H1 (cell line): ENCODE measurements around the gene AMPD3. TPM values are rescaled to one million over a fixed set of nuclear protein-coding genes. Genes with fewer than 3 reads are reported as not detected.

Experiments
- CTCF ChIA-PET: fragments of 300-600 bp; sonication (Branson Sonifier 250); formaldehyde crosslinking; loops from one replicate; lab custom pipeline; 2021; ENCODE audit not compliant: partially characterized antibody; lab: Charles Lee
- POLR2A ChIA-PET: fragments of 300-600 bp; sonication (Branson Sonifier 250); formaldehyde crosslinking; loops from one replicate; lab custom pipeline; 2021; ENCODE audit warnings: inconsistent platforms; ENCODE audit not compliant: partially characterized antibody; lab: Charles Lee
- DNase-seq, 2 experiments: peaks; one replicate each; pipeline versions ENCODE4 v3.0.0 to v3.0.0-alpha.2; 2010 to 2022; ENCODE audit warnings: low spot score in 2 of 2, low read depth in 1 of 2, mixed read lengths in 1 of 2
- FAIRE-seq: peaks from 2 replicates; lab custom pipeline; 2011; peaks lifted over from hg19 to GRCh38; lab: Jason Lieb, UNC
- H2AFZ ChIP-seq: 2 replicates; pipeline ENCODE4 v1.8.1; 2012; ENCODE audit warnings: low read length, inconsistent platforms
- H2AK5ac ChIP-seq: 2 replicates; pipeline ENCODE4 v1.6.1; 2013; ENCODE audit warnings: low read depth, low read length
- H2BK120ac ChIP-seq: replicated peaks from 2 replicates; pipeline ENCODE3; 2013; ENCODE audit warnings: low read depth, low read length, inconsistent platforms
- H2BK12ac ChIP-seq: 2 replicates; pipeline ENCODE4 v1.6.1; 2013; ENCODE audit warnings: low read depth, low read length
- H2BK15ac ChIP-seq: 2 replicates; pipeline ENCODE4 v1.6.1; 2013; ENCODE audit warnings: low read length
- H2BK20ac ChIP-seq: 2 replicates; pipeline ENCODE4 v1.6.1; 2013; ENCODE audit warnings: low read length
- H2BK5ac ChIP-seq: 2 replicates; pipeline ENCODE4 v1.6.1; 2013; ENCODE audit warnings: low read depth, low read length
- H3K14ac ChIP-seq: 2 replicates; pipeline ENCODE4 v1.6.1; 2013; ENCODE audit warnings: inconsistent platforms; ENCODE audit not compliant: insufficient read length
- H3K18ac ChIP-seq: 2 replicates; pipeline ENCODE4 v1.6.1; 2013; ENCODE audit warnings: low read length; ENCODE audit errors: extremely low read depth
- H3K23ac ChIP-seq: 2 replicates; pipeline ENCODE4 v1.6.1; 2013; ENCODE audit warnings: inconsistent platforms; ENCODE audit not compliant: insufficient read length
- H3K23me2 ChIP-seq: 2 replicates; pipeline ENCODE4 v1.6.1; 2013; ENCODE audit warnings: low read depth, low read length
- H3K27ac ChIP-seq: 2 replicates; pipeline ENCODE4 v1.6.1; 2011; ENCODE audit warnings: low read depth, low read length, inconsistent platforms
- H3K27me3 ChIP-seq, 4 experiments: replicated peaks in 1 of 4; 1 replicate in 1 of 4; 2 replicates in 3 of 4; pipeline versions ENCODE4 v1.6.1 to v1.8.1; 2011 to 2013; ENCODE audit warnings: low read length in 3 of 4, mild to moderate bottlenecking in 3 of 4, inconsistent platforms in 2 of 4, mixed read lengths in 2 of 4, moderate library complexity in 1 of 4; ENCODE audit not compliant: control insufficient read depth in 3 of 4, insufficient read depth in 3 of 4; ENCODE audit errors: extremely low read depth in 1 of 4
- H3K36me3 ChIP-seq, 4 experiments: 2 replicates each; pipeline versions ENCODE4 v1.6.1 to v1.8.1; 2011 to 2013; ENCODE audit warnings: mild to moderate bottlenecking in 4 of 4, low read length in 3 of 4, moderate library complexity in 2 of 4, control low read depth in 1 of 4, inconsistent platforms in 1 of 4; ENCODE audit not compliant: insufficient read depth in 4 of 4, control insufficient read depth in 2 of 4
- H3K4ac ChIP-seq: replicated peaks from 2 replicates; pipeline ENCODE3; 2013; ENCODE audit warnings: low read length, low read depth, mixed read lengths, inconsistent platforms; ENCODE audit not compliant: insufficient read length
- H3K4me1 ChIP-seq, 4 experiments: replicated peaks in 1 of 4; 1 replicate in 1 of 4; 2 replicates in 3 of 4; pipeline versions ENCODE4 v1.6.1 to v1.8.1; 2011 to 2013; ENCODE audit warnings: low read length in 3 of 4, inconsistent platforms in 2 of 4, mixed read lengths in 1 of 4; ENCODE audit not compliant: insufficient read depth in 4 of 4, control insufficient read depth in 3 of 4
- H3K4me2 ChIP-seq, 2 experiments: 2 replicates each; pipeline versions ENCODE4 v1.6.1 to v1.8.1; 2011 to 2013; ENCODE audit warnings: low read depth in 2 of 2, low read length in 2 of 2, control low read depth in 1 of 2, inconsistent platforms in 1 of 2, mild to moderate bottlenecking in 1 of 2; ENCODE audit not compliant: insufficient read depth in 1 of 2
- H3K4me3 ChIP-seq, 4 experiments: fragments of 200-600, 300-600 bp in 1 of 4; sonication (generic), shearing (Covaris generic), sonication (Bioruptor Twin) in 1 of 4; 2 replicates each; pipeline versions ENCODE4 v1.5.1 to v1.8.1; 2011 to 2016; ENCODE audit warnings: low read length in 4 of 4, low read depth in 3 of 4, control low read depth in 2 of 4, inconsistent platforms in 2 of 4, mild to moderate bottlenecking in 2 of 4, mixed read lengths in 1 of 4, moderate library complexity in 1 of 4; ENCODE audit not compliant: insufficient read depth in 2 of 4; ENCODE audit errors: extremely low read depth in 1 of 4
- H3K56ac ChIP-seq: replicated peaks from 2 replicates; pipeline ENCODE3; 2013; ENCODE audit warnings: low read depth, mild to moderate bottlenecking, mixed read lengths, low read length, inconsistent platforms; ENCODE audit not compliant: insufficient read length
- H3K79me1 ChIP-seq: 2 replicates; pipeline ENCODE4 v1.6.1; 2013; ENCODE audit warnings: low read depth, low read length, control low read depth
- H3K79me2 ChIP-seq, 2 experiments: 2 replicates each; pipeline versions ENCODE4 v1.6.1 to v1.8.1; 2012 to 2013; ENCODE audit warnings: low read length in 2 of 2, mild to moderate bottlenecking in 2 of 2, inconsistent platforms in 1 of 2; ENCODE audit not compliant: insufficient read depth in 2 of 2, control insufficient read depth in 1 of 2
- H3K9ac ChIP-seq, 4 experiments: replicated peaks in 1 of 4; 1 replicate in 1 of 4; 2 replicates in 3 of 4; pipeline versions ENCODE4 v1.6.1 to v1.8.1; 2011 to 2013; ENCODE audit warnings: low read depth in 3 of 4, low read length in 3 of 4, control low read depth in 2 of 4, mild to moderate bottlenecking in 2 of 4, moderate library complexity in 2 of 4, inconsistent platforms in 1 of 4; ENCODE audit errors: extremely low read depth in 1 of 4
- H3K9me3 ChIP-seq, 2 experiments: 2 replicates each; pipeline versions ENCODE4 v1.6.1 to v1.8.1; 2012 to 2013; ENCODE audit warnings: mild to moderate bottlenecking in 2 of 2, moderate library complexity in 2 of 2, control low read depth in 1 of 2, inconsistent platforms in 1 of 2, low read depth in 1 of 2, low read length in 1 of 2, mixed read lengths in 1 of 2; ENCODE audit not compliant: insufficient read depth in 2 of 2
- H4K20me1 ChIP-seq, 2 experiments: replicated peaks in 1 of 2; 2 replicates each; pipeline versions ENCODE3 to v1.8.1; 2011 to 2013; ENCODE audit warnings: inconsistent platforms in 2 of 2, low read length in 2 of 2, mild to moderate bottlenecking in 1 of 2; ENCODE audit not compliant: insufficient read depth in 2 of 2, control insufficient read depth in 1 of 2
- H4K5ac ChIP-seq: 2 replicates; pipeline ENCODE4 v1.6.1; 2013; ENCODE audit warnings: low read length, low read depth, mixed read lengths, inconsistent platforms; ENCODE audit not compliant: insufficient read length
- H4K8ac ChIP-seq: 2 replicates; pipeline ENCODE4 v1.8.0; 2013; ENCODE audit warnings: mild to moderate bottlenecking, moderate library complexity, low read length, inconsistent platforms; ENCODE audit not compliant: insufficient read depth; ENCODE audit errors: extremely low read depth
- H4K91ac ChIP-seq: replicated peaks from 2 replicates; pipeline ENCODE3; 2013; ENCODE audit warnings: low read length, mixed read lengths, inconsistent platforms; ENCODE audit not compliant: insufficient read length
- E2F6 ChIP-seq: IDR thresholded peaks from 2 replicates; pipeline ENCODE4 v1.6.1; 2012; ENCODE audit warnings: inconsistent platforms
- FOSL1 ChIP-seq: IDR thresholded peaks from 2 replicates; pipeline ENCODE4 v1.6.1; 2011; ENCODE audit warnings: mild to moderate bottlenecking, low read depth, low read length, moderate library complexity; ENCODE audit not compliant: insufficient read depth
- HDAC2 ChIP-seq, 2 experiments: fragments of 300-600 bp in 1 of 2; sonication (generic) in 1 of 2; IDR thresholded peaks; 2 replicates each; pipeline ENCODE4 v1.6.1; 2011 to 2012; ENCODE audit warnings: low read depth in 2 of 2, low read length in 2 of 2, mild to moderate bottlenecking in 2 of 2, moderate library complexity in 2 of 2, borderline replicate concordance in 1 of 2, inconsistent platforms in 1 of 2
- HDAC6 ChIP-seq: IDR thresholded peaks from one replicate; pipeline ENCODE4 v1.7.1; 2012; ENCODE audit warnings: low read depth, mild to moderate bottlenecking, inconsistent platforms, low read length, moderate library complexity
- RBBP5 ChIP-seq: IDR thresholded peaks from 2 replicates; pipeline ENCODE4 v1.7.1; 2012; ENCODE audit warnings: low read depth, mild to moderate bottlenecking, inconsistent platforms, low read length, moderate library complexity, borderline replicate concordance
- WGBS, 2 experiments: shearing (Covaris generic) in 1 of 2; methylation state at CpG; one replicate each; pipeline versions ENCODE4 v1.1.6 to v1.1.7; 2013 to 2015; ENCODE audit warnings: low lambda C conversion rate in 2 of 2, mixed read lengths in 2 of 2, inconsistent platforms in 1 of 2, low coverage in 1 of 2, missing lambda C conversion rate in 1 of 2; ENCODE audit not compliant: insufficient replicate concordance in 2 of 2, insufficient coverage in 1 of 2, insufficient read length in 1 of 2; ENCODE audit errors: extremely low coverage in 1 of 2, missing lambda C conversion rate in 1 of 2; 5-methylcytosine and 5-hydroxymethylcytosine counted together
- polyA plus RNA-seq, 7 experiments: library from polyadenylated mRNA; depleted of rRNA in 3 of 7; stranded (reverse) in 5 of 7; unstranded in 2 of 7; fragments of >200 nt in 5 of 7; fragments of 200-250 nt in 2 of 7; gene quantifications; 1 replicate in 5 of 7; 2 replicates in 1 of 7; 4 replicates in 1 of 7; pipeline versions ENCODE4 v1.2.1 to v1.2.3, GENCODE V29; 2011 to 2013; ENCODE audit warnings: missing spikeins in 2 of 7, mixed read lengths in 2 of 7
- total RNA-seq: library from RNA; stranded (reverse); fragmentation: NEBNext Ultra II Directional; extraction: Animal tissue kit (Norgen Biotek cat#: 25700); gene quantifications from 2 replicates; pipeline ENCODE4 v1.2.1, GENCODE V29; 2021

Gene AMPD3
- total and polyA plus RNA-seq, 2 of the 8 experiments (the other 6 are each of a cell fraction or from before 2014, with no cell fraction given), result 4.0 to 6.3 TPM

GRCh38 chr11:10473371-10473770, 18.3 kb downstream of the AMPD3 start:
- no peak overlapping the region for H2AK5ac ChIP-seq
- H3K4ac ChIP-seq, result no peak overlapping the region
- H3K36me3 ChIP-seq, result no peaks in the 10 kb centered on the region
- H4K5ac ChIP-seq, result no peak overlapping the region
- H3K23me2 ChIP-seq, result no peaks in the 10 kb centered on the region
- no peak overlapping the region for H2BK20ac ChIP-seq
- no peak overlapping the region for H3K14ac ChIP-seq
- no peaks in the 10 kb centered on the region for H4K20me1 ChIP-seq
- 79% methylated on average over 4 of the region's 4 CpGs; no CpG with 5 or more reads in 1 of the 2 experiments for WGBS, 2 experiments
- H3K56ac ChIP-seq, result no peak overlapping the region
- ChIA-PET CTCF (interaction anchor here (0.7 to 2.1 kb wide), 4 partner anchors 17 to 57 kb away, joined by 3 to 5 read pairs (median 3); no protein-coding TSS in a partner anchor), POLR2A (interaction anchor here (1.0 to 1.6 kb wide), 2 partner anchors 9 to 12 kb away, joined by 3 to 4 read pairs; no protein-coding TSS in a partner anchor)
- H3K23ac ChIP-seq, result no peak overlapping the region
- H4K8ac ChIP-seq, result no peak overlapping the region
- H3K4me1 ChIP-seq, result no peaks in the 10 kb centered on the region
- DNase-seq (no peak), FAIRE-seq (no peak)
- H3K79me2 ChIP-seq, result no peaks in the 10 kb centered on the region
- H3K4me2 ChIP-seq, result no peak overlapping the region
- H3K9ac ChIP-seq, result no peak overlapping the region
- H3K9me3 ChIP-seq, result no peaks in the 10 kb centered on the region
- no peak overlapping the region for H4K91ac ChIP-seq
- H2BK5ac ChIP-seq, result no peak overlapping the region
- no peak overlapping the region for H3K4me3 ChIP-seq
- no peaks in the 10 kb centered on the region for H3K27me3 ChIP-seq
- H3K27ac ChIP-seq, result no peak overlapping the region
- H2BK12ac ChIP-seq, result no peak overlapping the region
- no peaks in the 10 kb centered on the region; the same call in 1 of the 2 replicates for H3K79me1 ChIP-seq
- H2BK120ac ChIP-seq, result no peak overlapping the region
- no peak overlapping the region for H2BK15ac ChIP-seq
- no peak overlapping the region for H3K18ac ChIP-seq
- no peak overlapping the region for H2AFZ ChIP-seq
- TF ChIP-seq FOSL1 (no peak), RBBP5 (no peak), E2F6 (0 out of 2 replicates have a peak, but pooled peaks have one; percentile 11), HDAC2 (IDR thresholded peaks at IDR 0.05; ENCODE audit: borderline replicate concordance in 1 of 2, low read depth in 2 of 2, low read length in 2 of 2) (no peak), HDAC6 (no peak)
